ENCODE results near the gene RPL36.
"Not testable (repeated sequence)": the region's sequence is repeated elsewhere in the genome, so short reads cannot be mapped to it uniquely, and the experiment has no call there.

RPL36 gene

GRCh38 chr19:5691822-5692722 is 2.0 kb downstream of the RPL36 start:
- DNase-seq, result peak; percentile 56

GRCh38 chr19:5692723-5693194 is 2.7 kb downstream of the RPL36 start:
- DNase-seq, result peak; percentile 36

- peak; percentile 45 for DNase-seq
Measured at GRCh38 chr19:5693195-5694166, 3.4 kb downstream of the RPL36 start.

GRCh38 chr19:5694167-5694955 is 4.3 kb downstream of the RPL36 start:
- DNase-seq, result peak; percentile 44

GRCh38 chr19:5694956-5695648 is 5.0 kb downstream of the RPL36 start:
- DNase-seq, result no peak

GRCh38 chr19:5695649-5696195 is 5.6 kb downstream of the RPL36 start:
- no peak for DNase-seq

- no peak for DNase-seq
Measured at GRCh38 chr19:5696196-5697021, 6.3 kb downstream of the RPL36 start.

- DNase-seq, result no peak
Measured at GRCh38 chr19:5697022-5697889, 7.2 kb downstream of the RPL36 start.

- DNase-seq, result no peak
Measured at GRCh38 chr19:5697890-5698634, 8.0 kb downstream of the RPL36 start.

GRCh38 chr19:5698635-5699422 is 8.7 kb downstream of the RPL36 start:
- DNase-seq, result no peak

- DNase-seq, result no peak
Measured at GRCh38 chr19:5700455-5701092, 10.5 kb downstream of the RPL36 start.

GRCh38 chr19:5702053-5702410 is 11.9 kb downstream of the RPL36 start:
- not testable (repeated sequence) for DNase-seq

- no peak for DNase-seq
Measured at GRCh38 chr19:5703819-5704818, 14.0 kb downstream of the RPL36 start.

- DNase-seq, result no peak
Measured at GRCh38 chr19:5705552-5705951, 15.5 kb downstream of the RPL36 start.

GRCh38 chr19:5706876-5707573 is 16.9 kb downstream of the RPL36 start:
- no peak for DNase-seq
